ENCODE results near the gene OGFOD3.
"Not testable (repeated sequence)": the region's sequence is repeated elsewhere in the genome, so short reads cannot be mapped to it uniquely, and the experiment has no call there.

The OGFOD3 gene

GRCh38 chr17:82418001-82418986, at the start of gene OGFOD3, which contains the start of gene HEXD:
TSS of gene OGFOD3 (minus strand) at chr17:82418586. CDS start at chr17:82418485, 101 bp downstream.
TSS of gene HEXD (plus strand) at chr17:82418347. CDS start at chr17:82419800, 1,453 bp downstream.
- DNase-seq (ENCODE audit: low read depth): peak; percentile 81

GRCh38 chr17:82465023-82465603, 46.7 kb upstream of the OGFOD3 start:
- no peak for DNase-seq (ENCODE audit: low read depth)

- DNase-seq (ENCODE audit: low read depth): no peak
Measured at GRCh38 chr17:82464567-82464929, 46.2 kb upstream of the OGFOD3 start.

GRCh38 chr17:82463925-82464566, 45.7 kb upstream of the OGFOD3 start:
- DNase-seq (ENCODE audit: low read depth): no peak

- no peak for DNase-seq (ENCODE audit: low read depth)
Measured at GRCh38 chr17:82463391-82463790, 45.0 kb upstream of the OGFOD3 start.

- DNase-seq (ENCODE audit: low read depth): no peak
Measured at GRCh38 chr17:82461827-82462524, 43.6 kb upstream of the OGFOD3 start.

GRCh38 chr17:82459936-82460335, 41.5 kb upstream of the OGFOD3 start:
- not testable (repeated sequence) for DNase-seq (ENCODE audit: low read depth)

GRCh38 chr17:82458885-82459424, 40.6 kb upstream of the OGFOD3 start:
- DNase-seq (ENCODE audit: low read depth): no peak

GRCh38 chr17:82458179-82458884, 39.9 kb upstream of the OGFOD3 start, which contains the start of gene NARF:
TSS of gene NARF (plus strand) at chr17:82458741. CDS start at chr17:82458804, 63 bp downstream.
- DNase-seq (ENCODE audit: low read depth): peak; percentile 96

- no peak for DNase-seq (ENCODE audit: low read depth)
Measured at GRCh38 chr17:82457929-82458178, 39.5 kb upstream of the OGFOD3 start.

GRCh38 chr17:82457073-82457928, 38.9 kb upstream of the OGFOD3 start:
- DNase-seq (ENCODE audit: low read depth): no peak

- DNase-seq (ENCODE audit: low read depth): not testable (repeated sequence)
Measured at GRCh38 chr17:82453706-82454105, 35.3 kb upstream of the OGFOD3 start.

GRCh38 chr17:82453151-82453550, 34.8 kb upstream of the OGFOD3 start:
- DNase-seq (ENCODE audit: low read depth): not testable (repeated sequence)

- DNase-seq (ENCODE audit: low read depth): no peak
Measured at GRCh38 chr17:82452162-82452561, 33.8 kb upstream of the OGFOD3 start.

GRCh38 chr17:82450357-82451106, 32.1 kb upstream of the OGFOD3 start, which contains the start of gene CYBC1:
TSS of gene CYBC1 (minus strand) at chr17:82450752. CDS start at chr17:82449254, 1,498 bp downstream.
- peak; percentile 95 for DNase-seq (ENCODE audit: low read depth)

- DNase-seq (ENCODE audit: low read depth): peak; percentile 30
Measured at GRCh38 chr17:82449883-82450356, 31.5 kb upstream of the OGFOD3 start.

GRCh38 chr17:82449131-82449882, 30.9 kb upstream of the OGFOD3 start:
- peak; percentile 47 for DNase-seq (ENCODE audit: low read depth)

GRCh38 chr17:82447876-82448275, 29.5 kb upstream of the OGFOD3 start:
- no peak for DNase-seq (ENCODE audit: low read depth)

Data from activated T-helper 9 cell treated with anti-CD3 and anti-CD28 coated beads, Interleukin-2, amount 50 U/mL, for 16 hours (primary cell).